Measurements from ENCODE around the gene PKMYT1. TPM values are rescaled to one million over a fixed set of nuclear protein-coding genes. Genes with fewer than 3 reads are reported as not detected.

PKMYT1 gene
- total and polyA plus RNA-seq, 11 donors = 0.72 to 11.9 (median 1.2) TPM

- no peak for TF ChIP-seq CTCF (IDR thresholded peaks at IDR 0.05)
- no peak overlapping the region for H3K27ac ChIP-seq
- DNase-seq = no peak
- no peaks in the 10 kb centered on the region for H3K27me3 ChIP-seq
- peaks cover 0 to 12% (median 3%) of the 10 kb centered on the region in 12 donors for H3K4me1 ChIP-seq
- H3K36me3 ChIP-seq = peaks cover 0 to 46% (median 29%) of the 10 kb centered on the region in 9 donors
- no peak for ATAC-seq
- 74 to 80% (median 79%) methylated on average over 29 to 42 of the region's 42 CpGs for WGBS, 4 donors
- intact Hi-C loops (cut with DNase I) = no loop called here
- no peaks in the 10 kb centered on the region for H3K9me3 ChIP-seq
- H3K4me3 ChIP-seq = no peak overlapping the region
Observed at GRCh38 chr16:2924901-2925755, 55.1 kb downstream of the PKMYT1 start.

GRCh38 chr16:2923481-2923880 is 56.8 kb downstream of the PKMYT1 start:
- Histone ChIP-seq H3K4me3 (no peak overlapping the region), H3K9me3 (no peaks in the 10 kb centered on the region), H3K36me3 (peaks cover 0 to 42% (median 30%) of the 10 kb centered on the region in 9 donors), H3K4me1 (peaks cover 0 to 18% (median 12%) of the 10 kb centered on the region in 12 donors), H3K27me3 (no peaks in the 10 kb centered on the region), H3K27ac (no peak overlapping the region)
- no peak for ATAC-seq
- TF ChIP-seq POLR2A (IDR thresholded peaks at IDR 0.05) = no peak
- no peak for TF ChIP-seq CTCF (IDR thresholded peaks at IDR 0.05)
- DNase-seq = no peak
- intact Hi-C loops (cut with DNase I) = no loop called here
- WGBS, 4 donors = 95 to 98% (median 96%) methylated on average over 14 of the region's 14 CpGs

Other genes with a start within 250 kb of the PKMYT1 start
- gene SRRM2, start 227.8 kb downstream of the PKMYT1 start, total RNA-seq = 100 to 1,000 TPM; 112 to 315 (median 233) TPM
- gene SRRM2, start 227.8 kb downstream of the PKMYT1 start, polyA plus RNA-seq = 100 to 1,000 TPM; 196 to 540 TPM
- gene ELOB, start 203.2 kb downstream of the PKMYT1 start, total RNA-seq = 1,000 to 10,000 TPM in 1 of 9 donors, 100 to 1,000 TPM in 8; 213 to 1,067 (median 294) TPM
- gene ELOB, start 203.2 kb downstream of the PKMYT1 start, polyA plus RNA-seq = 100 to 1,000 TPM; 462 to 926 TPM
- not detected for gene PRSS33, start 192.9 kb downstream of the PKMYT1 start, total RNA-seq
- gene PRSS33, start 192.9 kb downstream of the PKMYT1 start, polyA plus RNA-seq = not detected
- gene PRSS41, start 182.0 kb downstream of the PKMYT1 start, total RNA-seq = not detected
- gene PRSS41, start 182.0 kb downstream of the PKMYT1 start, polyA plus RNA-seq = not detected
- not detected for gene PRSS21, start 163.2 kb downstream of the PKMYT1 start, total RNA-seq
- gene PRSS21, start 163.2 kb downstream of the PKMYT1 start, polyA plus RNA-seq = not detected
- gene ZG16B, start 150.1 kb downstream of the PKMYT1 start, total RNA-seq = 1 to 10 TPM in 1 of 9 donors, under 1 TPM in 1, not detected in 7; 0.50 to 3.0 TPM
- gene ZG16B, start 150.1 kb downstream of the PKMYT1 start, polyA plus RNA-seq = not detected
- not detected for gene PRSS22, start 122.3 kb downstream of the PKMYT1 start, total RNA-seq
- gene PRSS22, start 122.3 kb downstream of the PKMYT1 start, polyA plus RNA-seq = not detected
- gene FLYWCH2, start 97.2 kb downstream of the PKMYT1 start, total RNA-seq = 10 to 100 TPM; 20.1 to 64.1 (median 22.6) TPM
- gene FLYWCH2, start 97.2 kb downstream of the PKMYT1 start, polyA plus RNA-seq = 10 to 100 TPM; 35.3 to 53.4 TPM
- gene FLYWCH1, start 68.5 kb downstream of the PKMYT1 start, total RNA-seq = 10 to 100 TPM; 26.3 to 48.4 (median 34.2) TPM
- gene FLYWCH1, start 68.5 kb downstream of the PKMYT1 start, polyA plus RNA-seq = 10 to 100 TPM; 28.3 to 29.1 TPM
- under 1 TPM in 1 of 9 donors, not detected in 8; 0.27 TPM for gene KREMEN2, start 16.2 kb downstream of the PKMYT1 start, total RNA-seq
- gene KREMEN2, start 16.2 kb downstream of the PKMYT1 start, polyA plus RNA-seq = not detected
- 10 to 100 TPM in 1 of 9 donors, 1 to 10 TPM in 8; 6.9 to 16.3 (median 9.0) TPM for gene PAQR4, start 11.1 kb downstream of the PKMYT1 start, total RNA-seq
- gene PAQR4, start 11.1 kb downstream of the PKMYT1 start, polyA plus RNA-seq = 10 to 100 TPM in 1 of 2 donors, 1 to 10 TPM in 1; 8.1 to 15.2 TPM
- gene CLDN9, start 32.5 kb upstream of the PKMYT1 start, total RNA-seq = 1 to 10 TPM in 2 of 9 donors, under 1 TPM in 7; 0.13 to 2.0 (median 0.75) TPM
- gene CLDN9, start 32.5 kb upstream of the PKMYT1 start, polyA plus RNA-seq = 1 to 10 TPM in 1 of 2 donors, under 1 TPM in 1; 0.62 to 1.7 TPM
- not detected for gene CLDN6, start 37.7 kb upstream of the PKMYT1 start, total RNA-seq
- gene CLDN6, start 37.7 kb upstream of the PKMYT1 start, polyA plus RNA-seq = under 1 TPM in 1 of 2 donors, not detected in 1; 0.04 TPM
- 100 to 1,000 TPM in 3 of 9 donors, 10 to 100 TPM in 6; 27.8 to 289 (median 92.4) TPM for gene TNFRSF12A, start 39.9 kb upstream of the PKMYT1 start, total RNA-seq
- gene TNFRSF12A, start 39.9 kb upstream of the PKMYT1 start, polyA plus RNA-seq = 100 to 1,000 TPM; 260 to 824 TPM
- 10 to 100 TPM; 32.8 to 66.7 (median 50.5) TPM for gene HCFC1R1, start 43.5 kb upstream of the PKMYT1 start, total RNA-seq
- 100 to 1,000 TPM in 1 of 2 donors, 10 to 100 TPM in 1; 54.6 to 189 TPM for gene HCFC1R1, start 43.5 kb upstream of the PKMYT1 start, polyA plus RNA-seq
- gene THOC6, start 43.6 kb upstream of the PKMYT1 start, total RNA-seq = 10 to 100 TPM in 4 of 9 donors, 1 to 10 TPM in 5; 6.9 to 14.0 (median 9.4) TPM
- 10 to 100 TPM; 15.4 to 23.0 TPM for gene THOC6, start 43.6 kb upstream of the PKMYT1 start, polyA plus RNA-seq
- gene BICDL2, start 56.5 kb upstream of the PKMYT1 start, total RNA-seq = not detected
- gene BICDL2, start 56.5 kb upstream of the PKMYT1 start, polyA plus RNA-seq = under 1 TPM in 1 of 2 donors, not detected in 1; 0.07 TPM
- 1 to 10 TPM in 3 of 9 donors, under 1 TPM in 6; 0.32 to 3.0 (median 0.90) TPM for gene MMP25, start 66.1 kb upstream of the PKMYT1 start, total RNA-seq
- gene MMP25, start 66.1 kb upstream of the PKMYT1 start, polyA plus RNA-seq = 1 to 10 TPM in 1 of 2 donors, under 1 TPM in 1; 0.97 to 1.3 TPM
- gene IL32, start 85.2 kb upstream of the PKMYT1 start, total RNA-seq = 100 to 1,000 TPM in 1 of 9 donors, 10 to 100 TPM in 8; 20.6 to 241 (median 48.9) TPM
- 10 to 100 TPM; 60.2 to 63.4 TPM for gene IL32, start 85.2 kb upstream of the PKMYT1 start, polyA plus RNA-seq
- gene ZSCAN10, start 118.8 kb upstream of the PKMYT1 start, total RNA-seq = not detected
- gene ZSCAN10, start 118.8 kb upstream of the PKMYT1 start, polyA plus RNA-seq = not detected
- gene ZNF205, start 132.1 kb upstream of the PKMYT1 start, total RNA-seq = 10 to 100 TPM in 2 of 9 donors, 1 to 10 TPM in 7; 7.4 to 19.8 (median 8.1) TPM
- gene ZNF205, start 132.1 kb upstream of the PKMYT1 start, polyA plus RNA-seq = 10 to 100 TPM; 13.9 to 17.0 TPM
- 10 to 100 TPM in 2 of 9 donors, 1 to 10 TPM in 7; 6.7 to 14.3 (median 8.2) TPM for gene ZNF213, start 154.6 kb upstream of the PKMYT1 start, total RNA-seq
- gene ZNF213, start 154.6 kb upstream of the PKMYT1 start, polyA plus RNA-seq = 10 to 100 TPM in 1 of 2 donors, 1 to 10 TPM in 1; 8.7 to 14.2 TPM
- gene OR1F1, start 207.8 kb upstream of the PKMYT1 start, total RNA-seq = not detected
- gene OR1F1, start 207.8 kb upstream of the PKMYT1 start, polyA plus RNA-seq = not detected